HEK293 (cell line): ENCODE results near the gene CASK.

ENCODE experiments used
- CTCF ChIA-PET: fragments of 350-600 bp; formaldehyde crosslinking; extraction: SDS; loops from one replicate; lab custom pipeline; 2021; ENCODE audit warnings: antibody characterized with exemption; lab: Yijun Ruan, JAX
- POLR2A ChIA-PET: fragments of 300-600 bp; formaldehyde crosslinking; extraction: SDS; loops from one replicate; lab custom pipeline; 2020; ENCODE audit warnings: antibody characterized with exemption, inconsistent platforms; lab: Yijun Ruan, JAX
- H3K27ac ChIP-seq: fragments of 200-500 bp; sonication (Bioruptor generic); 2 replicates; pipeline ENCODE4 v1.5.1; 2014; ENCODE audit warnings: low read depth, low read length, control low read depth, inconsistent platforms; ENCODE audit errors: extremely low read depth
- H3K36me3 ChIP-seq, 2 experiments: fragments of 200-500 bp in 1 of 2; sonication (Bioruptor generic) in 1 of 2; 1 replicate in 1 of 2; 2 replicates in 1 of 2; pipeline ENCODE4 v1.5.1; 2014 to 2017; ENCODE audit warnings: inconsistent platforms in 2 of 2, low read length in 2 of 2; ENCODE audit not compliant: control insufficient read depth in 2 of 2, insufficient read depth in 1 of 2
- H3K4me1 ChIP-seq: fragments of 200-500 bp; sonication (Bioruptor generic); 2 replicates; pipeline ENCODE4 v1.5.1; 2014; ENCODE audit warnings: mild to moderate bottlenecking, low read length, inconsistent platforms; ENCODE audit not compliant: control insufficient read depth, insufficient read depth
- H3K4me3 ChIP-seq: 2 replicates; pipeline ENCODE4 v1.5.1; 2011; ENCODE audit warnings: low read depth, mild to moderate bottlenecking, control low read depth, low read length, moderate library complexity
- H3K9me3 ChIP-seq: fragments of 200-500 bp; sonication (Bioruptor generic); 2 replicates; pipeline ENCODE4 v1.5.1; 2014; ENCODE audit warnings: low read depth, low read length, inconsistent platforms; ENCODE audit not compliant: control insufficient read depth, insufficient read depth
- BCL11B ChIP-seq: fragments of 450-650 bp; formaldehyde crosslinking; IDR thresholded peaks from 2 replicates; pipeline ENCODE4 v1.5.1; 2016; ENCODE audit warnings: low read depth, missing biosample characterization, missing genetic modification characterization
- GFI1B ChIP-seq: fragments of 450-650 bp; formaldehyde crosslinking; IDR thresholded peaks from 2 replicates; pipeline ENCODE4 v1.5.1; 2016; ENCODE audit warnings: missing biosample characterization, missing genetic modification characterization
- MZF1 ChIP-seq: fragments of 450-650 bp; formaldehyde crosslinking; IDR thresholded peaks from 2 replicates; pipeline ENCODE4 v1.5.1; 2017; ENCODE audit warnings: missing biosample characterization, missing genetic modification characterization, borderline replicate concordance
- ZBTB17 ChIP-seq: fragments of 450-650 bp; formaldehyde crosslinking; IDR thresholded peaks from 2 replicates; pipeline ENCODE4 v1.5.1; 2016; ENCODE audit warnings: missing biosample characterization, missing genetic modification characterization
- ZIC2 ChIP-seq: fragments of 450-650 bp; formaldehyde crosslinking; IDR thresholded peaks from 2 replicates; pipeline ENCODE4 v1.5.1; 2016; ENCODE audit warnings: missing biosample characterization, missing genetic modification characterization
- ZNF324 ChIP-seq: fragments of 450-650 bp; formaldehyde crosslinking; IDR thresholded peaks from 2 replicates; pipeline ENCODE4 v1.5.1; 2016; ENCODE audit warnings: missing biosample characterization, missing genetic modification characterization
- ZNF350 ChIP-seq: fragments of 450-650 bp; formaldehyde crosslinking; IDR thresholded peaks from 2 replicates; pipeline ENCODE4 v1.5.0; 2017; ENCODE audit warnings: missing biosample characterization, mild to moderate bottlenecking, missing genetic modification characterization
- ZNF354C ChIP-seq: fragments of 450-650 bp; formaldehyde crosslinking; IDR thresholded peaks from 2 replicates; pipeline ENCODE4 v1.5.1; 2016; ENCODE audit warnings: missing biosample characterization, missing genetic modification characterization, low read depth, borderline replicate concordance
- ZNF37A ChIP-seq: fragments of 450-650 bp; IDR thresholded peaks from 2 replicates; pipeline ENCODE4 v1.5.1; 2018; ENCODE audit warnings: missing biosample characterization, missing genetic modification characterization
- ZNF426 ChIP-seq: fragments of 450-650 bp; formaldehyde crosslinking; IDR thresholded peaks from 2 replicates; pipeline ENCODE4 v1.5.1; 2017; ENCODE audit warnings: missing biosample characterization, missing genetic modification characterization, mild to moderate bottlenecking, inconsistent platforms, moderate library complexity
- ZNF513 ChIP-seq: fragments of 450-650 bp; IDR thresholded peaks from 2 replicates; pipeline ENCODE4 v1.5.1; 2018; ENCODE audit warnings: missing biosample characterization, missing genetic modification characterization
- ZNF571 ChIP-seq: fragments of 450-650 bp; formaldehyde crosslinking; IDR thresholded peaks from 2 replicates; pipeline ENCODE4 v1.5.0; 2017; ENCODE audit warnings: missing biosample characterization, missing genetic modification characterization
- ZNF658 ChIP-seq: fragments of 450-650 bp; formaldehyde crosslinking; IDR thresholded peaks from 2 replicates; pipeline ENCODE4; 2016; ENCODE audit warnings: missing biosample characterization, missing genetic modification characterization
- TF ChIP-seq, protein P1 (sequence below): fragments of 450-650 bp; formaldehyde crosslinking; IDR thresholded peaks from 2 replicates; pipeline ENCODE4 v1.5.1; 2016; ENCODE audit warnings: missing biosample characterization, missing genetic modification characterization
- TF ChIP-seq, protein P2 (sequence below): fragments of 450-650 bp; formaldehyde crosslinking; IDR thresholded peaks from 2 replicates; pipeline ENCODE4 v1.5.0; 2017; ENCODE audit warnings: missing biosample characterization, missing genetic modification characterization, borderline replicate concordance
- TF ChIP-seq, protein P3 (sequence below): fragments of 450-650 bp; formaldehyde crosslinking; IDR thresholded peaks from 2 replicates; pipeline ENCODE4 v1.5.1; 2016; ENCODE audit warnings: missing biosample characterization, missing genetic modification characterization

Gene CASK

DNA sequence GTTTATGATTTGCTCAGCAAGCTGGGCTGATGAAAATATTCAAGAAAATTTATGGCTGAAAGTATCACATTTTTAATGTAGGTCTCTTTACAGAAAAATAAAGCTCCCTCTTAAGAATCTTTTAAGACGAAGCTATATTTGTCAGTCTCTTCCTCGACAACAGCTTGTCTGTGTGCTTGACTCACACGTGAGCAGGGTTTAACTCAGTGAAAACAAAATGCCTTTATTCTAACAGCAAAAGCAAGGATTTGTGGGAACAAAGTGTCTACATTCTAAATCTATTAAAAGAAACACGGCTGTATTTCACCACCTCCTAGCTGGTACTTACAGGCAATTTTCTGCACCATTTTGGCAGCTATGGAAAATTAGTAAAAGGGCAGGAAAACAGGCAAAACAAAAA lies 400.7 kb downstream of the CASK start:
- CTCF ChIA-PET: interaction anchor here (1.5 kb wide), 1 partner anchor 9 kb away, joined by 5 read pairs; no protein-coding TSS in a partner anchor
- Histone ChIP-seq H3K4me1 (no peaks in the 10 kb centered on the region), H3K9me3 (no peaks in the 10 kb centered on the region), H3K36me3 (peaks cover 0 to 22% of the 10 kb centered on the region in 2 experiments; a peak in 2 of 3 replicates), H3K27ac (no peak overlapping the region), H3K4me3 (no peak overlapping the region)
- TF ChIP-seq ZNF513 (tag by site-specific recombination): no peak
- POLR2A ChIA-PET: no interaction called here

DNA sequence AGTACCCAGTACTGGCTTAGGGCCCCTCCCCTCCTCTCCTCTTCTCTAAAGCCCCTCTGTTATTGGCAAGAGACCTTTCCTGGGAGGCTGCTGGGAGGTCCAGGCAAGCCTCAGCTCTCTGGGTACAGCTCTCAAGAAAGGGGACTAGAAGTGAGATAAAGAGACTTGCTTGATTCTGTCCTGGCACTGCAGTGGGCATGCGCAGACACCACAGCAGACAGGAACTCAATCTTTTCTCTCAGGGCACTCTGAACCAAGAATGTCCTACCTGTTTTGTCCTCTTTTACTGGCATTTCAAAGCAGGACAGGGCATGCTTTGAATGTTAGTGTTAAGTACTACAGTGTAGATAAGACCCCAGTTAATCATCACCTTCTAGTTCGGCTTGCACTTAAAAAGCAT lies 401.3 kb downstream of the CASK start:
- Histone ChIP-seq H3K4me1 (no peaks in the 10 kb centered on the region), H3K4me3 (no peak overlapping the region), H3K9me3 (no peaks in the 10 kb centered on the region), H3K27ac (no peak overlapping the region), H3K36me3 (peaks cover 0 to 22% of the 10 kb centered on the region in 2 experiments; a peak in 1 of 3 replicates)
- ChIA-PET CTCF (no interaction called here), POLR2A (no interaction called here)
- TF ChIP-seq, protein P1, sequence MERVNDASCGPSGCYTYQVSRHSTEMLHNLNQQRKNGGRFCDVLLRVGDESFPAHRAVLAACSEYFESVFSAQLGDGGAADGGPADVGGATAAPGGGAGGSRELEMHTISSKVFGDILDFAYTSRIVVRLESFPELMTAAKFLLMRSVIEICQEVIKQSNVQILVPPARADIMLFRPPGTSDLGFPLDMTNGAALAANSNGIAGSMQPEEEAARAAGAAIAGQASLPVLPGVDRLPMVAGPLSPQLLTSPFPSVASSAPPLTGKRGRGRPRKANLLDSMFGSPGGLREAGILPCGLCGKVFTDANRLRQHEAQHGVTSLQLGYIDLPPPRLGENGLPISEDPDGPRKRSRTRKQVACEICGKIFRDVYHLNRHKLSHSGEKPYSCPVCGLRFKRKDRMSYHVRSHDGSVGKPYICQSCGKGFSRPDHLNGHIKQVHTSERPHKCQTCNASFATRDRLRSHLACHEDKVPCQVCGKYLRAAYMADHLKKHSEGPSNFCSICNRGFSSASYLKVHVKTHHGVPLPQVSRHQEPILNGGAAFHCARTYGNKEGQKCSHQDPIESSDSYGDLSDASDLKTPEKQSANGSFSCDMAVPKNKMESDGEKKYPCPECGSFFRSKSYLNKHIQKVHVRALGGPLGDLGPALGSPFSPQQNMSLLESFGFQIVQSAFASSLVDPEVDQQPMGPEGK (tag by site-specific recombination): no peak
- no peak for TF ChIP-seq ZNF354C (tag by site-specific recombination)
- no peak for TF ChIP-seq ZNF324 (tag by site-specific recombination)
- no peak for TF ChIP-seq MZF1 (tag by site-specific recombination)
- no peak for TF ChIP-seq ZNF426 (tag by site-specific recombination)
- TF ChIP-seq, protein P2, sequence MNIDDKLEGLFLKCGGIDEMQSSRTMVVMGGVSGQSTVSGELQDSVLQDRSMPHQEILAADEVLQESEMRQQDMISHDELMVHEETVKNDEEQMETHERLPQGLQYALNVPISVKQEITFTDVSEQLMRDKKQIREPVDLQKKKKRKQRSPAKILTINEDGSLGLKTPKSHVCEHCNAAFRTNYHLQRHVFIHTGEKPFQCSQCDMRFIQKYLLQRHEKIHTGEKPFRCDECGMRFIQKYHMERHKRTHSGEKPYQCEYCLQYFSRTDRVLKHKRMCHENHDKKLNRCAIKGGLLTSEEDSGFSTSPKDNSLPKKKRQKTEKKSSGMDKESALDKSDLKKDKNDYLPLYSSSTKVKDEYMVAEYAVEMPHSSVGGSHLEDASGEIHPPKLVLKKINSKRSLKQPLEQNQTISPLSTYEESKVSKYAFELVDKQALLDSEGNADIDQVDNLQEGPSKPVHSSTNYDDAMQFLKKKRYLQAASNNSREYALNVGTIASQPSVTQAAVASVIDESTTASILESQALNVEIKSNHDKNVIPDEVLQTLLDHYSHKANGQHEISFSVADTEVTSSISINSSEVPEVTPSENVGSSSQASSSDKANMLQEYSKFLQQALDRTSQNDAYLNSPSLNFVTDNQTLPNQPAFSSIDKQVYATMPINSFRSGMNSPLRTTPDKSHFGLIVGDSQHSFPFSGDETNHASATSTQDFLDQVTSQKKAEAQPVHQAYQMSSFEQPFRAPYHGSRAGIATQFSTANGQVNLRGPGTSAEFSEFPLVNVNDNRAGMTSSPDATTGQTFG (tag by site-specific recombination): no peak
- TF ChIP-seq BCL11B: no peak
- TF ChIP-seq ZNF37A: no peak
- TF ChIP-seq ZIC2 (tag by site-specific recombination): no peak
- TF ChIP-seq ZNF350: no peak
- TF ChIP-seq, protein P3, sequence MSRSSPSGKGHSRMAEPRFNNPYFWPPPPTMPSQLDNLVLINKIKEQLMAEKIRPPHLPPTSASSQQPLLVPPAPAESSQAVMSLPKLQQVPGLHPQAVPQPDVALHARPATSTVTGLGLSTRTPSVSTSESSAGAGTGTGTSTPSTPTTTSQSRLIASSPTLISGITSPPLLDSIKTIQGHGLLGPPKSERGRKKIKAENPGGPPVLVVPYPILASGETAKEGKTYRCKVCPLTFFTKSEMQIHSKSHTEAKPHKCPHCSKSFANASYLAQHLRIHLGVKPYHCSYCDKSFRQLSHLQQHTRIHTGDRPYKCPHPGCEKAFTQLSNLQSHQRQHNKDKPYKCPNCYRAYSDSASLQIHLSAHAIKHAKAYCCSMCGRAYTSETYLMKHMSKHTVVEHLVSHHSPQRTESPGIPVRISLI (tag by site-specific recombination): no peak
- no peak for TF ChIP-seq ZNF658
- no peak for TF ChIP-seq ZBTB17 (tag by site-specific recombination)
- TF ChIP-seq GFI1B: no peak
- no peak for TF ChIP-seq ZNF571 (tag by site-specific recombination)
